Large intestine (tissue), 3 donors: ENCODE measurements around the gene NMRK1. TPM values are rescaled to one million over a fixed set of nuclear protein-coding genes. Genes with fewer than 3 reads are reported as not detected.

Source experiments
- DNase-seq, 2 donors: peaks; one replicate each; pipeline versions ENCODE4 v3.0.0 to v3.0.0-alpha.2; 2013
- H3K27ac ChIP-seq: one replicate; pipeline ENCODE4 v1.5.1; 2013; ENCODE audit warnings: low read length
- H3K27me3 ChIP-seq: 2 replicates; pipeline ENCODE4 v1.6.1; 2013; ENCODE audit warnings: low read length; ENCODE audit not compliant: control insufficient read depth, insufficient read depth
- H3K36me3 ChIP-seq: 2 replicates; pipeline ENCODE4 v1.6.1; 2013; ENCODE audit warnings: low read length; ENCODE audit not compliant: control insufficient read depth, insufficient read depth
- H3K4me1 ChIP-seq: one replicate; pipeline ENCODE4 v1.6.1; 2013; ENCODE audit warnings: low read length; ENCODE audit not compliant: control insufficient read depth, insufficient read depth
- H3K4me3 ChIP-seq: one replicate; pipeline ENCODE4 v1.5.1; 2013; ENCODE audit warnings: low read length
- H3K9me3 ChIP-seq: one replicate; pipeline ENCODE4 v1.6.1; 2013; ENCODE audit warnings: mild to moderate bottlenecking, low read depth, low read length, moderate library complexity; ENCODE audit not compliant: control insufficient read depth
- WGBS: methylation state at CpG from one replicate; pipeline ENCODE4 v1.1.5; 2013; ENCODE audit warnings: low lambda C conversion rate; ENCODE audit not compliant: insufficient coverage; 5-methylcytosine and 5-hydroxymethylcytosine counted together
- polyA plus RNA-seq: library from polyadenylated mRNA; unstranded; fragments of 120-200 nt; gene quantifications from one replicate; pipeline ENCODE4 v1.2.1, GENCODE V29; 2013

NMRK1 gene
- polyA plus RNA-seq, 1 donor = 39.8 TPM

- no peaks in the 10 kb centered on the region for H3K27me3 ChIP-seq
- H3K9me3 ChIP-seq = peaks cover 2% of the 10 kb centered on the region
- H3K4me1 ChIP-seq = peaks cover 17% of the 10 kb centered on the region
- WGBS = 6% methylated on average over 2 of the region's 16 CpGs
- peak overlapping the region; percentile 99 for H3K27ac ChIP-seq
- peaks cover 4% of the 10 kb centered on the region for H3K36me3 ChIP-seq
- peak in 1 of 2 donors; percentile 74 for DNase-seq
- H3K4me3 ChIP-seq = peak overlapping the region; percentile 99
Measured at GRCh38 chr9:75086541-75087288, 1.2 kb downstream of the NMRK1 start.

- WGBS = no CpG with 5 or more reads among the region's 1 CpG
- H3K4me3 ChIP-seq = no peak overlapping the region
- peaks cover 2% of the 10 kb centered on the region for H3K9me3 ChIP-seq
- peaks cover 13% of the 10 kb centered on the region for H3K36me3 ChIP-seq
- H3K4me1 ChIP-seq = peaks cover 17% of the 10 kb centered on the region
- no peaks in the 10 kb centered on the region for H3K27me3 ChIP-seq
- H3K27ac ChIP-seq = no peak overlapping the region
- DNase-seq = no peak
Measured at GRCh38 chr9:75085640-75086039, 2.3 kb downstream of the NMRK1 start.

GRCh38 chr9:75084081-75084672 is 3.8 kb downstream of the NMRK1 start:
- Histone ChIP-seq H3K4me1 (peaks cover 10% of the 10 kb centered on the region), H3K27ac (no peak overlapping the region), H3K36me3 (peaks cover 20% of the 10 kb centered on the region), H3K27me3 (no peaks in the 10 kb centered on the region), H3K9me3 (peaks cover 2% of the 10 kb centered on the region), H3K4me3 (no peak overlapping the region)
- no peak for DNase-seq
- no CpG with 5 or more reads among the region's 5 CpGs for WGBS

GRCh38 chr9:75083188-75083970 is 4.6 kb downstream of the NMRK1 start:
- Histone ChIP-seq H3K27me3 (no peaks in the 10 kb centered on the region), H3K4me3 (no peak overlapping the region), H3K27ac (peak overlapping the region; percentile 43), H3K4me1 (peaks cover 10% of the 10 kb centered on the region), H3K9me3 (peaks cover 2% of the 10 kb centered on the region), H3K36me3 (peaks cover 20% of the 10 kb centered on the region)
- WGBS = no CpG with 5 or more reads among the region's 12 CpGs
- peak; percentile 71 to 86 for DNase-seq

- Histone ChIP-seq H3K27me3 (no peaks in the 10 kb centered on the region), H3K4me3 (no peak overlapping the region), H3K27ac (no peak overlapping the region), H3K4me1 (peaks cover 10% of the 10 kb centered on the region), H3K36me3 (peaks cover 20% of the 10 kb centered on the region), H3K9me3 (no peaks in the 10 kb centered on the region)
- WGBS = no CpG with 5 or more reads among the region's 2 CpGs
- DNase-seq = no peak
Measured at GRCh38 chr9:75081632-75082031, 6.3 kb downstream of the NMRK1 start.

GRCh38 chr9:75072895-75073294 is 15.1 kb downstream of the NMRK1 start:
- WGBS = no CpG with 5 or more reads among the region's 4 CpGs
- no peak overlapping the region for H3K27ac ChIP-seq

GRCh38 chr9:75071530-75072122 is 16.3 kb downstream of the NMRK1 start:
- no CpG with 5 or more reads among the region's 5 CpGs for WGBS
- Histone ChIP-seq H3K4me1 (no peaks in the 10 kb centered on the region), H3K9me3 (no peaks in the 10 kb centered on the region), H3K27ac (no peak overlapping the region), H3K36me3 (peaks cover 14% of the 10 kb centered on the region), H3K4me3 (no peak overlapping the region), H3K27me3 (no peaks in the 10 kb centered on the region)
- peak in 1 of 2 donors; percentile 33 for DNase-seq

More at GRCh38 chr9:75072895-75073294, 15.1 kb downstream of the NMRK1 start:
- no peak for DNase-seq
- Histone ChIP-seq H3K36me3 (peaks cover 8% of the 10 kb centered on the region), H3K4me1 (no peaks in the 10 kb centered on the region), H3K27me3 (no peaks in the 10 kb centered on the region), H3K4me3 (no peak overlapping the region), H3K9me3 (no peaks in the 10 kb centered on the region)

- no peak overlapping the region for H3K4me3 ChIP-seq
- H3K9me3 ChIP-seq = no peaks in the 10 kb centered on the region
- DNase-seq = no peak
- H3K36me3 ChIP-seq = peaks cover 12% of the 10 kb centered on the region
- no peaks in the 10 kb centered on the region for H3K4me1 ChIP-seq
- H3K27me3 ChIP-seq = no peaks in the 10 kb centered on the region
- no peak overlapping the region for H3K27ac ChIP-seq
- WGBS = 89% methylated on average over 1 of the region's 2 CpGs
Measured at GRCh38 chr9:75069171-75069570, 18.8 kb downstream of the NMRK1 start.

- Histone ChIP-seq H3K36me3 (peaks cover 12% of the 10 kb centered on the region), H3K9me3 (no peaks in the 10 kb centered on the region), H3K27ac (no peak overlapping the region), H3K4me3 (no peak overlapping the region), H3K4me1 (no peaks in the 10 kb centered on the region), H3K27me3 (no peaks in the 10 kb centered on the region)
- 63% methylated on average over 3 of the region's 4 CpGs for WGBS
- no peak for DNase-seq
Measured at GRCh38 chr9:75067894-75068293, 20.1 kb downstream of the NMRK1 start.

GRCh38 chr9:75065510-75065909 is 22.4 kb downstream of the NMRK1 start:
- H3K9me3 ChIP-seq = no peaks in the 10 kb centered on the region
- WGBS = no CpG with 5 or more reads among the region's 2 CpGs
- no peaks in the 10 kb centered on the region for H3K4me1 ChIP-seq
- DNase-seq = no peak
- peaks cover 9% of the 10 kb centered on the region for H3K36me3 ChIP-seq
- H3K27ac ChIP-seq = no peak overlapping the region
- no peak overlapping the region for H3K4me3 ChIP-seq
- H3K27me3 ChIP-seq = no peaks in the 10 kb centered on the region
